Smooth muscle cell (in vitro differentiated cells): ENCODE data around the gene PLPPR4. TPM values are rescaled to one million over a fixed set of nuclear protein-coding genes. Genes with fewer than 3 reads are reported as not detected.

Source experiments
- DNase-seq: peaks from one replicate; lab custom pipeline; 2025; ENCODE audit not compliant: unreplicated experiment; lab: John Stamatoyannopoulos, UW
- H2AFZ ChIP-seq: fragments of 200-600 bp; sonication (generic); 2 replicates; pipeline ENCODE4 v1.6.0; 2016; ENCODE audit warnings: antibody characterized with exemption, low read depth, mild to moderate bottlenecking
- H3F3A ChIP-seq: fragments of 200-600 bp; sonication (generic); 2 replicates; pipeline ENCODE4 v1.6.0; 2017; ENCODE audit warnings: antibody characterized with exemption, low read depth
- H3K27ac ChIP-seq: fragments of 200-600 bp; sonication (generic); 2 replicates; pipeline ENCODE4 v1.5.1; 2016; ENCODE audit warnings: low read depth, mild to moderate bottlenecking
- H3K27me3 ChIP-seq: fragments of 200-600 bp; sonication (generic); 2 replicates; pipeline ENCODE4 v1.6.1; 2016; ENCODE audit warnings: low read depth, mild to moderate bottlenecking
- H3K36me3 ChIP-seq: fragments of 200-600 bp; sonication (generic); 2 replicates; pipeline ENCODE4 v1.5.1; 2016; ENCODE audit warnings: low read depth
- H3K4me1 ChIP-seq: fragments of 200-600 bp; sonication (generic); 2 replicates; pipeline ENCODE4 v1.5.1; 2016; ENCODE audit warnings: low read depth
- H3K4me2 ChIP-seq: fragments of 200-600 bp; sonication (generic); 2 replicates; pipeline ENCODE4 v1.6.0; 2016; ENCODE audit warnings: mild to moderate bottlenecking
- H3K4me3 ChIP-seq: fragments of 200-600 bp; sonication (generic); 2 replicates; pipeline ENCODE4 v1.5.1; 2016; ENCODE audit warnings: mild to moderate bottlenecking
- H3K79me2 ChIP-seq: fragments of 200-600 bp; sonication (generic); 2 replicates; pipeline ENCODE4 v1.6.0; 2016; ENCODE audit warnings: low read depth, mild to moderate bottlenecking
- H3K9ac ChIP-seq: fragments of 200-600 bp; sonication (generic); 2 replicates; pipeline ENCODE4 v1.6.0; 2016; ENCODE audit warnings: low read depth
- H3K9me3 ChIP-seq: fragments of 200-600 bp; sonication (generic); replicated peaks from 2 replicates; pipeline ENCODE4 v1.5.1; 2016; ENCODE audit warnings: low read depth
- H4K20me1 ChIP-seq: fragments of 200-600 bp; sonication (generic); 2 replicates; pipeline ENCODE4 v1.6.0; 2016; ENCODE audit warnings: low read depth
- WGBS: methylation state at CpG from one replicate; pipeline ENCODE4 v1.1.7; 2016; ENCODE audit warnings: low lambda C conversion rate; 5-methylcytosine and 5-hydroxymethylcytosine counted together
- polyA plus RNA-seq: library from polyadenylated mRNA; unstranded; fragments of >200 nt; fragmentation: Nextera tagmentation; extraction: Ambion mirVana; gene quantifications from 2 replicates; pipeline ENCODE4 v1.2.1, GENCODE V29; 2016
- total RNA-seq: library from RNA; depleted of rRNA; stranded (reverse); fragments of >200 nt; gene quantifications from 2 replicates; pipeline ENCODE4 v1.2.3, GENCODE V29; 2014
- TF ChIP-seq, protein P1 (sequence below): fragments of 200-600 bp; sonication (generic); IDR thresholded peaks from 2 replicates; pipeline ENCODE4 v1.5.1; 2017; ENCODE audit warnings: borderline replicate concordance, mild to moderate bottlenecking, antibody characterized with exemption; ENCODE audit not compliant: insufficient read depth, poor library complexity, severe bottlenecking

The PLPPR4 gene
- total and polyA plus RNA-seq, 2 experiments from 2014 or later: 4.6 to 8.4 TPM

DNA sequence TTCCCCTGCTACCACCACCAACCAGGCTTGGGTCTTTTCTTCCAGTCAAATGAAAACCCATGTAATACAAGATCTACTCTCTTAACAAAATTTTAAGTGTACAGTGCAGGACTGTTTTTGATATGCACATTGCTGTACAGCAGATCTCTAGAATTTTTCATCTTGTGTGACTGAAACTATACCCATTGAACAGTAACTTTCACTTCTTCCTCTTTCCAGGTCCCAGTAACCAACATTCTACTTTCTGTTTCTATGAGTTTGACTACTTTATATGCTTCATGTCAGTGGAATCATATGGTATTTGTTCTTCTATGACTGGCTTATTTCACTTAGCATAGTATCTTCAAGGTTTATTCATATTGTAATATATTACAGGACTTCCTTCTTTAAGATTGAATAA, 45.3 kb upstream of the PLPPR4 start:
- Histone ChIP-seq H4K20me1 (no peaks in the 10 kb centered on the region), H3K4me1 (no peaks in the 10 kb centered on the region), H3K9ac (no peak overlapping the region), H3K4me2 (no peak overlapping the region), H3K36me3 (no peaks in the 10 kb centered on the region), H3K4me3 (no peak overlapping the region), H3K27me3 (no peaks in the 10 kb centered on the region), H3F3A (no peaks in the 10 kb centered on the region), H3K79me2 (no peaks in the 10 kb centered on the region), H2AFZ (no peak overlapping the region), H3K27ac (no peak overlapping the region), H3K9me3 (peaks cover 5% of the 10 kb centered on the region)
- TF ChIP-seq, protein P1, sequence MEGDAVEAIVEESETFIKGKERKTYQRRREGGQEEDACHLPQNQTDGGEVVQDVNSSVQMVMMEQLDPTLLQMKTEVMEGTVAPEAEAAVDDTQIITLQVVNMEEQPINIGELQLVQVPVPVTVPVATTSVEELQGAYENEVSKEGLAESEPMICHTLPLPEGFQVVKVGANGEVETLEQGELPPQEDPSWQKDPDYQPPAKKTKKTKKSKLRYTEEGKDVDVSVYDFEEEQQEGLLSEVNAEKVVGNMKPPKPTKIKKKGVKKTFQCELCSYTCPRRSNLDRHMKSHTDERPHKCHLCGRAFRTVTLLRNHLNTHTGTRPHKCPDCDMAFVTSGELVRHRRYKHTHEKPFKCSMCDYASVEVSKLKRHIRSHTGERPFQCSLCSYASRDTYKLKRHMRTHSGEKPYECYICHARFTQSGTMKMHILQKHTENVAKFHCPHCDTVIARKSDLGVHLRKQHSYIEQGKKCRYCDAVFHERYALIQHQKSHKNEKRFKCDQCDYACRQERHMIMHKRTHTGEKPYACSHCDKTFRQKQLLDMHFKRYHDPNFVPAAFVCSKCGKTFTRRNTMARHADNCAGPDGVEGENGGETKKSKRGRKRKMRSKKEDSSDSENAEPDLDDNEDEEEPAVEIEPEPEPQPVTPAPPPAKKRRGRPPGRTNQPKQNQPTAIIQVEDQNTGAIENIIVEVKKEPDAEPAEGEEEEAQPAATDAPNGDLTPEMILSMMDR: no peak
- no peak for DNase-seq

DNA sequence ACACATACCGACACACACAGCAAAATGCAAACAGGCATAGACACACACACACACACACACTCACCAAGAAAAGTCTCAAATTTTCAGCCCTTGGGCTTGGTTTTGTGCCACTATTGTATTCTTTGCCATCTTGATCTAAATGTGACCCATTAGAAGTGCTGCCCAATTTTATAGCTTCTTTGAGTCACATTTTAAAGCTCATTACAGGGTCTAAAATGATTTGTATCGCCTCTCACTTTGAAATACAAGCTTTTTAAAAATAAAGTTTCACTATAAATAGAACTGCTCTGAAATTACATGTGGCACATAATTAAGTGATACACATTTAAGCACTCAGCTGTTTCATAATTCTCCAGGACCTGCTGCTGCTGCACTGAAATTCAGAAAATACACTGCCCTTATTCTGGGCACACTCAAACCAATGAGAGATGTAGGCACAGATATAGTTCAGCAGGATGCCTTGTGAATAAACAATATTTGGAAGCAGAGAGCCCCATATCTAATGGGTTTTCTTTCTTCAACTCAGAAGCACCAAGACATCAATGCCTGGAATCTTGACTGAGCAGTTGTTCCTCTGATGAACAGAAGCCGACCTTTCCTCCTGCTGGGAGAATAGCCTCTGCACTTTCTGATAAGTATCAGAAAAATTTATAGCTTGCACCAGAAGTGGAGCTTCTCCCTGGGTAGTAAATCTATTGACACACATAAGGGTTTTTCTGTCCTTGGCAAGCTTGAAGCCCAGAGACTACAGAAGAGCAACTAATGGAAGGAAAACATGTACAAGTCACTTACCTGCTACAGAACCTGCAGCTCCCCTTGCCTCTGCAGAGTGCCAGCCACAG, 37.0 kb upstream of the PLPPR4 start:
- DNase-seq: no peak
- no peak overlapping the region for H2AFZ ChIP-seq
- H3K4me1 ChIP-seq: no peaks in the 10 kb centered on the region
- no peaks in the 10 kb centered on the region for H3F3A ChIP-seq
- no peak overlapping the region for H3K4me2 ChIP-seq
- 77% methylated on average over 3 of the region's 3 CpGs for WGBS
- H3K9ac ChIP-seq: no peak overlapping the region
- no peaks in the 10 kb centered on the region for H4K20me1 ChIP-seq
- H3K27ac ChIP-seq: no peak overlapping the region
- H3K4me3 ChIP-seq: no peak overlapping the region
- no peaks in the 10 kb centered on the region for H3K27me3 ChIP-seq
- H3K79me2 ChIP-seq: no peaks in the 10 kb centered on the region
- TF ChIP-seq, protein P1: no peak
- H3K9me3 ChIP-seq: no peaks in the 10 kb centered on the region
- no peaks in the 10 kb centered on the region for H3K36me3 ChIP-seq

DNA sequence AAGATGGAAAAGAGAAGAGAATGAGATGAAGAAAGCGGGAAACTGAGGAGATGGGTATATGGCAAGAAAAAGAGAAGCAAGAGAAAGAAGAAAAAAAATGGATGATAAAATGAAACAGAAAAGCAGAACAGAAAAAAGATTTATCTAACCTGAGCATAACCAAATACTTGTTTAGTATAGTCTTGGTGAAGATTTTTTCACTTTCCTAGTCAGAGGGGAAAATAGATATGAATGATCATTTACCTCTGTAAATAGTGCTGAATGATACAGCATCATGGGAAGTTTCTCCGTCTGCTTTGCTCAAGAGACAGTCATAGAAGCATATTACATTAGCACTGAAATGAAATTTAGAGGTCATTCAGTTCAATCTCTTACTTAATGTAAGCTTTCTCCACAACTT, 36.1 kb upstream of the PLPPR4 start:
- Histone ChIP-seq H3K27me3 (no peaks in the 10 kb centered on the region), H3K9me3 (no peaks in the 10 kb centered on the region), H3K4me1 (no peaks in the 10 kb centered on the region), H3K4me2 (no peak overlapping the region), H2AFZ (no peak overlapping the region), H4K20me1 (no peaks in the 10 kb centered on the region), H3K36me3 (no peaks in the 10 kb centered on the region), H3K27ac (no peak overlapping the region), H3K9ac (no peak overlapping the region), H3F3A (no peaks in the 10 kb centered on the region), H3K4me3 (no peak overlapping the region), H3K79me2 (no peaks in the 10 kb centered on the region)
- no peak for DNase-seq
- TF ChIP-seq, protein P1: no peak
- 98% methylated on average over 2 of the region's 2 CpGs for WGBS

DNA sequence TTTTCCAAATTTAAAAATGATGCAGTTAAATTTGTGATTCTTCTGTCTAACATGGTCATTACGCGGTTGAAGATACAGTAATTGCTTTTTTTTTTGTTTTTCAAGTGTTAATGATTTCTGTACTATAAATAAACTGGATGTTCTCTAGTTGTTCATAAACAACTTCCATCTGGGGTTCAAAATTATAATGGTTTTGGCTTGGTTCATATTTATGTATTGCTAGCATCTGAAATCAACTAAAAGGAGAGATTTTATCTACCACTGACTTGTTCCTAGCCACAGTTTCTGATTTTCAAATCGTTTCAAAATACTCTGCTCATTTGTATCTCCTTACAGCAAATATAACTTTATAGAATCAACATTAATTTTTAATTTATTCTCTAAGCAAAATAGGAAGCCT, 35.2 kb upstream of the PLPPR4 start:
- 93% methylated on average over 3 of the region's 3 CpGs for WGBS

More for the DNA sequence above, 35.2 kb upstream of the PLPPR4 start:
- no peaks in the 10 kb centered on the region for H3K9me3 ChIP-seq
- H4K20me1 ChIP-seq: no peaks in the 10 kb centered on the region
- H3K27ac ChIP-seq: no peak overlapping the region
- no peaks in the 10 kb centered on the region for H3K4me1 ChIP-seq
- H3K4me2 ChIP-seq: no peak overlapping the region
- H2AFZ ChIP-seq: no peak overlapping the region
- no peaks in the 10 kb centered on the region for H3K36me3 ChIP-seq
- H3K79me2 ChIP-seq: no peaks in the 10 kb centered on the region
- no peak overlapping the region for H3K9ac ChIP-seq
- TF ChIP-seq, protein P1: no peak
- no peaks in the 10 kb centered on the region for H3F3A ChIP-seq
- no peak overlapping the region for H3K4me3 ChIP-seq
- no peak for DNase-seq
- H3K27me3 ChIP-seq: no peaks in the 10 kb centered on the region
